ENCODE data around the gene RAB33A.
A peak's percentile ranks its signal among the peaks of the same experiment; 100 is the strongest.

RAB33A gene

GRCh38 chrX:130172127-130172845 lies 524 bp downstream of the RAB33A start:
- no peak for DNase-seq (ENCODE audit: low spot score)
- no peak for FAIRE-seq

GRCh38 chrX:130173190-130173895 lies 1.6 kb downstream of the RAB33A start:
- DNase-seq (ENCODE audit: low spot score) (peak; percentile 55), FAIRE-seq (peak; percentile 72)

GRCh38 chrX:130174045-130174704 lies 2.4 kb downstream of the RAB33A start:
- FAIRE-seq (peak; percentile 76), DNase-seq (ENCODE audit: low spot score) (peak; percentile 23)

GRCh38 chrX:130174937-130175336 lies 3.2 kb downstream of the RAB33A start:
- no peak for DNase-seq (ENCODE audit: low spot score)
- FAIRE-seq, result no peak

GRCh38 chrX:130176354-130176776 lies 4.6 kb downstream of the RAB33A start:
- no peak for FAIRE-seq
- no peak for DNase-seq (ENCODE audit: low spot score)

GRCh38 chrX:130176942-130177341 lies 5.2 kb downstream of the RAB33A start:
- DNase-seq (ENCODE audit: low spot score), result no peak
- FAIRE-seq, result no peak

GRCh38 chrX:130179170-130179569 lies 7.4 kb downstream of the RAB33A start:
- DNase-seq (ENCODE audit: low spot score), result no peak
- FAIRE-seq, result no peak

- DNase-seq (ENCODE audit: low spot score) (no peak), FAIRE-seq (no peak)
Observed at GRCh38 chrX:130179579-130180215, 7.9 kb downstream of the RAB33A start.

GRCh38 chrX:130184168-130184567 lies 12.4 kb downstream of the RAB33A start:
- DNase-seq (ENCODE audit: low spot score) (no peak), FAIRE-seq (no peak)

- FAIRE-seq, result no peak
- DNase-seq (ENCODE audit: low spot score), result no peak
Observed at GRCh38 chrX:130184857-130185256, 13.1 kb downstream of the RAB33A start.

GRCh38 chrX:130186651-130187050 lies 14.9 kb downstream of the RAB33A start:
- FAIRE-seq (no peak), DNase-seq (ENCODE audit: low spot score) (no peak)

- no peak for FAIRE-seq
- DNase-seq (ENCODE audit: low spot score), result no peak
Observed at GRCh38 chrX:130190801-130191200, 19.0 kb downstream of the RAB33A start.

GRCh38 chrX:130196466-130196865 lies 24.7 kb downstream of the RAB33A start:
- FAIRE-seq (no peak), DNase-seq (ENCODE audit: low spot score) (no peak)

GRCh38 chrX:130197464-130197863 lies 25.7 kb downstream of the RAB33A start:
- no peak for DNase-seq (ENCODE audit: low spot score)
- FAIRE-seq, result no peak

- DNase-seq (ENCODE audit: low spot score), result no peak
- no peak for FAIRE-seq
Observed at GRCh38 chrX:130204647-130205046, 32.9 kb downstream of the RAB33A start.

- no peak for DNase-seq (ENCODE audit: low spot score)
- FAIRE-seq, result no peak
Observed at GRCh38 chrX:130211415-130212186, 39.8 kb downstream of the RAB33A start.

GRCh38 chrX:130212371-130212770 lies 40.6 kb downstream of the RAB33A start:
- no peak for FAIRE-seq
- no peak for DNase-seq (ENCODE audit: low spot score)

GRCh38 chrX:130213376-130213775 lies 41.6 kb downstream of the RAB33A start:
- FAIRE-seq, result no peak
- DNase-seq (ENCODE audit: low spot score), result no peak

- no peak for FAIRE-seq
- DNase-seq (ENCODE audit: low spot score), result no peak
Observed at GRCh38 chrX:130216320-130216719, 44.6 kb downstream of the RAB33A start.

GRCh38 chrX:130224810-130225209 lies 53.0 kb downstream of the RAB33A start:
- FAIRE-seq, result no peak
- no peak for DNase-seq (ENCODE audit: low spot score)

- FAIRE-seq (no peak), DNase-seq (ENCODE audit: low spot score) (no peak)
Observed at GRCh38 chrX:130228871-130229270, 57.1 kb downstream of the RAB33A start.

All from RCC 7860 (cell line).